SKM-1 (cell line): Measurements from ENCODE around the gene METTL16.

Source experiments
- DNase-seq: peaks from one replicate; lab custom pipeline; 2025; ENCODE audit not compliant: unreplicated experiment; lab: John Stamatoyannopoulos, UW

Gene METTL16

GRCh38 chr17:2416010-2416734 is 95.5 kb downstream of the METTL16 start:
- DNase-seq = no peak

GRCh38 chr17:2415081-2415480 is 96.6 kb downstream of the METTL16 start:
- DNase-seq = no peak

GRCh38 chr17:2414446-2415064 is 97.1 kb downstream of the METTL16 start:
- no peak for DNase-seq

GRCh38 chr17:2412561-2413021 is 99.1 kb downstream of the METTL16 start:
- no peak for DNase-seq

GRCh38 chr17:2410951-2411350 is 100.7 kb downstream of the METTL16 start:
- DNase-seq = no peak

GRCh38 chr17:2406903-2407790 is 104.5 kb downstream of the METTL16 start:
- DNase-seq = no peak

GRCh38 chr17:2406271-2406902 is 105.3 kb downstream of the METTL16 start:
- DNase-seq = no peak

GRCh38 chr17:2405247-2405926 is 106.3 kb downstream of the METTL16 start:
- DNase-seq = no peak

- DNase-seq = no peak
These were observed 108.6 kb downstream of the METTL16 start for GRCh38 chr17:2403044-2403443.

GRCh38 chr17:2402544-2402943 is 109.1 kb downstream of the METTL16 start:
- no peak for DNase-seq

GRCh38 chr17:2401426-2402221 is 110.1 kb downstream of the METTL16 start:
- peak; percentile 71 for DNase-seq

GRCh38 chr17:2400877-2401425 is 110.7 kb downstream of the METTL16 start, which contains the start of gene MNT:
Gene MNT, minus strand, starts transcription at chr17:2401060. Its CDS starts 348 bp downstream, at chr17:2400712.
- peak; percentile 68 for DNase-seq

GRCh38 chr17:2400474-2400866 is 111.2 kb downstream of the METTL16 start:
- no peak for DNase-seq

GRCh38 chr17:2399572-2400473 is 111.9 kb downstream of the METTL16 start:
- DNase-seq = peak; percentile 62

GRCh38 chr17:2398655-2399571 is 112.8 kb downstream of the METTL16 start:
- DNase-seq = no peak

- no peak for DNase-seq
These were observed 113.5 kb downstream of the METTL16 start for GRCh38 chr17:2398182-2398581.
